ENCODE data around the gene MAD2L1BP. TPM values are rescaled to one million over a fixed set of nuclear protein-coding genes. Genes with fewer than 3 reads are reported as not detected.

Gene MAD2L1BP
- total RNA-seq, 1 donor from 2014 or later, result 19.2 TPM

GRCh38 chr6:43622541-43622940 lies 13.1 kb upstream of the MAD2L1BP start:
- Histone ChIP-seq H3K27me3 (ENCODE audit: low read depth) (no peaks in the 10 kb centered on the region), H3K4me1 (peaks cover 27% of the 10 kb centered on the region), H3K4me3 (no peak overlapping the region), H3K36me3 (peaks cover 79% of the 10 kb centered on the region), H3K9me3 (no peaks in the 10 kb centered on the region), H3K27ac (no peak overlapping the region)
- TF ChIP-seq CTCF (IDR thresholded peaks at IDR 0.05), result no peak
- intact Hi-C loops (cut with DNase I), result no loop called here
- ATAC-seq (no peak), DNase-seq (no peak)

DNA sequence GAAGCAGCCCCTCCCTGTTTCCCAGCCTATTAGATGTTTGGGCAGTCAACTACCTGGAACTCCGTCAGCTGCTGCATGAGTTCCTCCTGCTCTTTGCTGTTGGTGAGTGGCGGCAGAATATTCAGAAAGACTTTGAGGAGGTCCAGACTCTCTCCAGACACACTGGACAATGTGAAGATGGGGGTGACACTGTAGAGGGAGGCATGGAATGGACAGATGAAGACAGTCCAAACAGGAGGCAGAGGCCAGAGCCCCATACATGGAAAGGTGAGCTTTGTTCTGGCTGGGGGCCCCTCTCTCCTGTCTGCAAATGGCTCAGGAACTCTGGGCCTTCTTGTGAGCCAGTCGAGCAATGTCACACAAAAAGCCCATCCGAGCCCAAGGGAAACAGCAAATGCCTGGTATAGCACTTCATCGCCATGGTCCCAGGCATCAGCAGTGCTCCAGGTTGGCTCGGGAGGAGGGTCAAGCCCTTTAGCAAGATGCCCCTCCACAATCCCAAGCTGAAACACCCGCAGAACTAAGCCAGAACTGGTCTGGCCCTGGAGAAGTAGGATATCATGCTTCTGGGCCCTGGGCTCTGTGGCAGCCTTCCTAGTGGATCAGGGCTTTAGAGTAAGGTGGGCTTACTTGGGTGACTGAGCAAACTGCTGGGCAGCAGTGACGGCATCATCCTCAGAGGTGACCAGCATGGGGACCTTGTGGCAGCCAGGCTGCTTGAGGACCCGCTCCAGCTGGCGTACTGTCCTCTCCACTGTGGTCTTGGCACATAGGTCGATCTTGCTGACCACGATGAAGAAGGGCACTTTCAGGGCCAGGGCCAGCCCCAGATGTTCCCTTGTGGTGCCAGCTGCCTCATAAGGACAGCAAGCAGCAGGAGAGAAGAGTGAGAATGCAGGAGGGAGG lies 11.5 kb upstream of the MAD2L1BP start:
- Histone ChIP-seq H3K36me3 (peaks cover 72% of the 10 kb centered on the region), H3K27me3 (ENCODE audit: low read depth) (no peaks in the 10 kb centered on the region), H3K27ac (no peak overlapping the region), H3K4me1 (peaks cover 33% of the 10 kb centered on the region), H3K9me3 (no peaks in the 10 kb centered on the region), H3K4me3 (no peak overlapping the region)
- no peak for ATAC-seq
- no peak for TF ChIP-seq CTCF (IDR thresholded peaks at IDR 0.05)
- no peak for DNase-seq
- intact Hi-C loops (cut with DNase I), result no loop called here

DNA sequence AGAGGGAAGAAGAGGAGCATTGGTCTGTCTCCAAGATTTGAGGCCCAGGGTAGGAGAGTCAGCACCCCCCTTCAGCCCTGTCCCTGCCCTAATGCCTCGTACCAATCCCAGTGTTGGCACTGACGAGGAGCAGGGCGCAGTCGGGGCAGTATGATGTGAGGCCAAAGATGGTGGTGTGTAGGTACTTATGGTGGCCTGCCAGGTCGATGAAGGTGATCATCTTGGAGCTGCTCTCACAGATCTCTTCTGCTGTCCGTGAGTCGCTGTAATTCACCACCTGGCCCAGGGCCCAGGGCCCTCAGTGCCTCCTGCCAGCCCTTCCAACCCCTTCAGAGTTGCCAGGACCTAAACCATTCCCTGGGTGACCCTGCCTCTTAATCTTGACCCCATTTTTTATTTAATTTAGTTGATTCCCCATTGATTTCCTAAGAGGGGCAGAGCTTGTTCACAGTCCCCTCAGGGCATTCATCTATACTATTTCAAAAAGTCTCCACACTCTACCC lies 10.8 kb upstream of the MAD2L1BP start:
- Histone ChIP-seq H3K9me3 (no peaks in the 10 kb centered on the region), H3K4me3 (no peak overlapping the region), H3K36me3 (peaks cover 65% of the 10 kb centered on the region), H3K27me3 (ENCODE audit: low read depth) (no peaks in the 10 kb centered on the region), H3K27ac (no peak overlapping the region), H3K4me1 (peaks cover 27% of the 10 kb centered on the region)
- TF ChIP-seq CTCF (IDR thresholded peaks at IDR 0.05), result no peak
- ATAC-seq, result no peak
- intact Hi-C loops (cut with DNase I), result no loop called here
- no peak for DNase-seq

DNA sequence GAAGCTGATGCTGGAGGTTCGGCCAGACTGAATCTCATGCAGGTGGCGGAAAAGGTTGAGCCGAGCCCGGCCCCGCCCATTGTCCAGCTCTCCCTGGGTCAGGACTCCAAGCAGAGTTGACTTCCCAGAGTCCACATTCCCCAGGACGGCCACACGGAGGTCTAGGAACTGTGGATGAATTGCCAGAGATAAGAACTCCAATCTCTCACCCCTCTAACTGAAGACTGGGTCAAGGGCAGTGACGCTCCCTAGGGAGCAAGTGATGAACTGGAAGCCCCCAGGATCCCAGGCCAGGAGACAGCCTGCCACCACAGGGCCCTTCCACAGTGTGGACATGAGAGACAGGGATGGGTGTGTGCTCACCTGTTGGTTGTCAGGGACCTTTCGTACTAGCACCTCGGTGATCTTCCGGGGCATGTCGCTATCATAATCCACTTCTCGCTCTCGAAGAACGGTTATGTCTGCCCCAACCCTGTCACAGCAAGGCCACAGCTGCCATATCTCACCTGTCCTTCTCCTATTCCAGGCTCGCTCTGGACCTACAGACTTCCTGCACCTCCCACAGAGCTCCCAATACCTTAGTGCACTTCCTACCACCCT lies 10.1 kb upstream of the MAD2L1BP start:
- ATAC-seq, result no peak
- no peak overlapping the region for H3K4me3 ChIP-seq
- H3K27ac ChIP-seq, result no peak overlapping the region
- peaks cover 58% of the 10 kb centered on the region for H3K36me3 ChIP-seq
- H3K27me3 ChIP-seq (ENCODE audit: low read depth), result no peaks in the 10 kb centered on the region
- intact Hi-C loops (cut with DNase I), result no loop called here
- H3K4me1 ChIP-seq, result peaks cover 27% of the 10 kb centered on the region
- no peak for DNase-seq
- no peak for TF ChIP-seq CTCF (IDR thresholded peaks at IDR 0.05)
- no peaks in the 10 kb centered on the region for H3K9me3 ChIP-seq

- peak overlapping the region; percentile 89 for H3K27ac ChIP-seq
- no peaks in the 10 kb centered on the region for H3K27me3 ChIP-seq (ENCODE audit: low read depth)
- peak overlapping the region; percentile 76 for H3K4me3 ChIP-seq
- ATAC-seq (peak; percentile 10 to 34), DNase-seq (peak; percentile 75)
- no peak for TF ChIP-seq CTCF (IDR thresholded peaks at IDR 0.05)
- peaks cover 32% of the 10 kb centered on the region for H3K4me1 ChIP-seq
- intact Hi-C loops (cut with DNase I), result no loop called here
- H3K9me3 ChIP-seq, result no peaks in the 10 kb centered on the region
- H3K36me3 ChIP-seq, result peaks cover 41% of the 10 kb centered on the region
These were observed 8.4 kb upstream of the MAD2L1BP start for GRCh38 chr6:43627008-43627825.
